ENCODE measurements around the gene ZPLD1.

DNA sequence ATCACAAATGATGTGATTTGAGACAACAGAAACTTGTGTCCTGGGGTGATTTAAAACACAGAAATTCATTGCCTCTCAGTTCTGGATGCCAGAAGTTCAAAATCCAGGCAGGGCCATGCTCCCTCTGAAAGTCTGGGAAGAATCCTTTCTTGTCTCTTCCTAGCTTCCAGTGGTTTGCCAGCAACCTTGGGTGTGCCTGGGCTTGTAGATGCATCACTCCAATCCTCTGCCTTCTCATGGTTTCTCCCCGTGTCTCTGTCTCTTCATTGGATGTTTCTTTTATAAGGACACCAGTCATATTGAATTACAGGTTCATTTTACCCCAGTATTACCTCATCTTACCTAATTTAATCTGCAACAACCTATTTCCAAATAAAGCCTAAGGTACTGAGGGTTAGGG is 16.7 kb downstream of the ZPLD1 start:
- TF ChIP-seq SAP30 (IDR thresholded peaks at IDR 0.05; ENCODE audit: insufficient read depth, insufficient replicate concordance, low read length), result no peak
- TF ChIP-seq JUND (IDR thresholded peaks at IDR 0.05; ENCODE audit: low read length), result no peak
- no peak for TF ChIP-seq RAD21 (IDR thresholded peaks at IDR 0.05 in 1 of 2, conservative IDR thresholded peaks at IDR 0.05 in 1 of 2; ENCODE audit: low read depth in 2 of 2, low read length in 2 of 2)
- no peak for TF ChIP-seq RXRA (IDR thresholded peaks at IDR 0.05; ENCODE audit: insufficient read depth, low read depth, low read length)
- no peak for TF ChIP-seq SP1 (IDR thresholded peaks at IDR 0.05; ENCODE audit: low read depth, low read length)
- TF ChIP-seq ZNF274 (IDR thresholded peaks at IDR 0.05; ENCODE audit: borderline replicate concordance, extremely low read depth, low read length), result no peak
- TF ChIP-seq E2F6 (IDR thresholded peaks at IDR 0.05), result no peak
- no peak for TF ChIP-seq RFX5 (IDR thresholded peaks at IDR 0.05; ENCODE audit: borderline replicate concordance, low read depth, low read length)
- no peak for TF ChIP-seq HDAC6 (IDR thresholded peaks at IDR 0.05; ENCODE audit: low read depth, low read length)
